ENCODE results near the gene GUCD1.

Gene GUCD1

GRCh38 chr22:24589518-24590030 is 34.6 kb upstream of the GUCD1 start:
- no peak for DNase-seq

- DNase-seq = no peak
These were observed 34.0 kb upstream of the GUCD1 start for GRCh38 chr22:24588757-24589481.

DNA sequence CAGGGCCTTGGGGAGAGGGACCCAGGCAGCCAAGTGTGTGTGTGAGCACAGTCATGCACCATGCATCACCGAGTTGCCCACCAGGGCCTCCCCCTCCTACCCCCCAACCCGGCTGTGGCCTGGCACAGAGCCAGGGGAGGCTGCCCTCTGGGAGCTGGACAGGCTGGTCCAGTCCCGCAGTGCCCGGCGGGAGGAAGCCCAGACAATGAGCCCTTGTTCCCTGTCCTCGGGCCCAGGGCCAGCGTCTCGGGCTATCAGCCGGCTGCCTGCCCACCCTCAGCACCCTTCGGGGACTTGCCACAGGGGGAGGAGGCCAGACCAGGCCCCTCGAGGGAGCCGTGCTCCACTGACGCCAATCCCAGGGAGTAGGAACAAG is 33.4 kb upstream of the GUCD1 start:
- DNase-seq = no peak

- DNase-seq = no peak
These were observed 33.0 kb upstream of the GUCD1 start for GRCh38 chr22:24587948-24588347.

DNA sequence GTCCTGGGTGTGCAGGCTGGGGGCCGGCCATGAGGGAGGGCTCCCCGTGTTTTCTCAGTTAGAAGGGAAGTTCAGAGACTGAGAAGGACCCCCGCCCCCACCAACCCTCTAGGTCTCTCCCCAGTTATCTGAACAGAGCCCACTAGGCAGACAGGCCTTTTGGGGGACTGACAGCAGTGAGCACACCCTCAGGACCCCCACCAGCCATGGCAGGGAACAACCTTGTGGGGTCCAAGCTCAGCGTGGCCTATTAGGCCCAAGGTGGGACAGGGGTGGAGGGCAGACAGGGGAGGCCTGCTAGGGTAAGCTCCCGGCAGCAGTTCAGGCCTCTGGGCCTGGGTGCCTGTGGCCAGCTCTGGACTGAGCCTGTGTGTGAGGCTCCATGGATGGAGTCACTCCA is 32.3 kb upstream of the GUCD1 start:
- DNase-seq = no peak

DNA sequence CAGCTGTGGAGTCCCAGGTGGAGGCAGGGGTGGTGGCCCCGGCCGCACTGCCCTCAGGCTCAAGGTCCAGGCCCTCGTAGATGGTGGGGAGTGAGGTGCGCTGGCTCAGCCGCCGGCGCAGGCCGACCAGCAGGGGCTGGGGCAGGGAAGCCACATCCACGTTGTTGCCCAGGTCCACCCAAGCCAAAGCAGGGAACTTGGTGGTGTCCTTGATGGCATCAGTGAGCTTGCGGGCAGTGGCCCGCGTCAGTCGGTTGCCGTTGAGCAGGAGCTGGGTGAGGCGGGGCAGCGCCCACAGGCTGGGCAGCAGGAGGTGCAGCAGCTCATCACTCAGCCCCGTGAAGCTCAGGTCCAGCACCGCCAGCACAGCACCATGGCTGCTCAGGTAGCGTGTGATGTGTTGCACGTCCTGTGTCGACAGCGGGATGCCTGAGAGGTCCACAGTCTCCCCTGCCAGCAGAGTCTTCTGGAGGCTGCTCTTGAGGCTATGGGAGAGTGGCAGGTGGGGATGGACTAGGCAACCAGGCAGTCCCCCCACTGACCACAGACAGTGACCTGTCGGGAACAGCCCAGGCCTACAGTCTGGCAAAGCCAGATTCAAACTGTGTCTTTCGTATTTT is 31.1 kb upstream of the GUCD1 start:
- no peak for DNase-seq

DNA sequence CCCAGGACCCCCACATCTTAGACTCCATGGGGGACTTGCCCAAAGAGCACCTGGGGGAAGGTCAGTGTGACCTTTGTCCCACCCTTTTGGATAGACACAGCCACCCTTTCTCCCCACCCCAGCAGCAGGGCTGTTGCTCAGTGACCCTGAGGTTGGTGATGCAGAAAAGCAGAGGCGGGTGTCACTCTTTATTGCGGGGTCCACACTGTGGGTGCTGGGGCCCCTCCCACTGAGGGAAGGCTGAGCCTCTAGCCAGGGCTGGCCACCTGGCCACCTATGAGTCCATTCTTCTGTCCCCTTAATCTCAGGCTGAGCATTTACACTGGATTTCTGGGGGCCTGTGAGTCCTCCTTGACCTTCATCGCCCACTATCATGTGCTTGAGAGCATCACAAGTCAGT is 30.5 kb upstream of the GUCD1 start:
- DNase-seq = no peak

DNA sequence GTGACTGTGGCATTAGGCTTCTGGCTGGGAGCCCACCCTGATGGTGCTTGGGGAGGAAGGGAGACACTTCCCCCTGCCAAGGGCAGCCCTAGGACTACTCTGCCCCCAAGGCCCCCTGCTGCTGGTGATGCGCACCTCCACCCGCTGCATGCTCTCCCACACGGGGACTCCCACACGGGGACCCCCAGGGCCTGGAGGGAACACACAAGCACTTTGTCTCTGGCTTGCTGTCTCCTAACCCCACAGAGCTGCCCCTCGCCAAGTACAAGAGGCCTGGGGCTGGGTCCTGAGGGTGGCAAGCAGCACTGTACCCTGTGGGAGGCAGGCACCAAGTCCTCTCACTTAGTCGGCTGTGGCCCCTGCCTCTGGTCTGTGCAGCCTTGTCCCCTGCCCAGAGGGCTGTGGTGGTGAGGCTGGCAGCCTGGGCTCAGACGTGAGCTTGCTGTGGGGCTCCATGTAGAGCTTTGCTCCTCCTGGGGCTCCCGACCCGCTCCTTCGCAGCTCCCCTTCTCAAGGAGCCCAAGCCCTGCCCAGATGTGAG is 30.0 kb upstream of the GUCD1 start:
- DNase-seq = no peak

DNA sequence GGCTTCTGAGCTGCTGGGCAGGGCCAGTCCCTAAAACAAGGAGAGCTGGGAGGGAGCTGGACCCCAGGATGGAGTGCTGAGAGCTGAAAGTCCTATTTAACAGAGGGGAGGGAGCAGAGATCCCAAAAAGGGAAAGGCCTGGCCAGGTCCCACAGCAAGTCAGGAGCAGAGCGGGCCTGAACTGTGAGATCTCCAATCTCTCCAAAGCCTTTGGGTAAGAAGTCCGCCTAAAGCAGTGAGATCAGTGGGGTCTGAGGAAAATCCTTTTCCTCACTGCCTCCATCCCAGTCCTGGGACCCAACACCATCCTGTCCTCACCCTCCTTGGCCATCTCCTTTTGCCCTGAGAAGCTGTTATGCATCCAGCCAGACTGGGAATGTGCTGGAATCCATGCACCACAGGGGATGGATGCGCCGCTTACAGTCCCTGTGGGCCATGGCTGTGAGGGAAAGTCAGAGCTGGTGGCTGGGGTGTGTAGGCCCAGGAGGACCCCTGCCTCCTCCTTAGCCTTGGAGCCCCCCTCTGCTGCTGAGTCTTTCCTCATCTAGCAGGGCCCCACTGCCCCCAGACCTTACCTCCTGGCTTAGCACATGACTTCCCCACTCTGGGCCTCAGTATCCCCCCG is 29.3 kb upstream of the GUCD1 start:
- DNase-seq = no peak

DNA sequence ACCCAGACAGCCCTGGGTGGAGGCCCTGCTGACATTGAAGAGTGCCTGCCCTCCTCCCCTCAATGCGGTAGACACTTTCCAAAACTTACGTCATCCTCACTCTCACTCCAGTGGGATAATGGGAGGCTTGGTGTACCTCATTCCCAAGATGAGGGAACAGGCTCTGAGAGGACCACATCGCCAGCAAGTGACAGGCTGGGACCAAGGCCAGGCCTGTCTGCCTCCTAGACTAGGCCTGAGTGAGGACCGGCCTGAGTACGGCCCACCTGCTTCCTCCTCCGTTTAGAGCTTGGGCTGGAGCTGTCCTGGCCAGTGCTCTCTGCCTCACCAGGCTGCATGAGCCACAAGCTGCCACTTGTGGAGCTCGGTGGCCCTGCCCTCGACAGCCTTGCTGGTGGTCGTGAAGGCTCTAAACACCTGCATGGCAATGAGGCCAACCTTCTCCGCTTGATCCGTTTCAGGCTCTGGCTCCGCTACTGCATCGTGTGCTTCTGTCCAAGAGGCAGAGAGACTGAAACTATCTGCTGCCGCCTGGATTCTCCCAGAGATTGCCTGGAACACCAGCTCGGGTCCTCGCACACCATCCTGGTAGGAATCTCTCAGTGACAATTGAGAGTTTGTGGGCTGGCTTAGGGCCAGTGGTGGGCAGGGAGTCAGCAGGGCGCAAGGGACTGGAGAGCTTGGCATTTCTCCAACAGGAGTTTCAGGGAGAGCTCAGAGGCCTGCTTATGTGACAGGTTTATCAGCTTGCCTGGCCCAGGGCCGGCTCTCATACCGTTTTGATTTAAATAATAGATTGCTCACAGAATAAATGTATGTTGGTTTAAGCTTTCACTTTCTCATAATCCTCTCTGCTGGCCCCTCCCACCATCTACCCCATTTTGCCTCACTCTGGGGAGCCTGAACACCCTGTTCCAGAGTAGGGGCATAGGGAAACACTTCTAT is 28.6 kb upstream of the GUCD1 start:
- no peak for DNase-seq

DNA sequence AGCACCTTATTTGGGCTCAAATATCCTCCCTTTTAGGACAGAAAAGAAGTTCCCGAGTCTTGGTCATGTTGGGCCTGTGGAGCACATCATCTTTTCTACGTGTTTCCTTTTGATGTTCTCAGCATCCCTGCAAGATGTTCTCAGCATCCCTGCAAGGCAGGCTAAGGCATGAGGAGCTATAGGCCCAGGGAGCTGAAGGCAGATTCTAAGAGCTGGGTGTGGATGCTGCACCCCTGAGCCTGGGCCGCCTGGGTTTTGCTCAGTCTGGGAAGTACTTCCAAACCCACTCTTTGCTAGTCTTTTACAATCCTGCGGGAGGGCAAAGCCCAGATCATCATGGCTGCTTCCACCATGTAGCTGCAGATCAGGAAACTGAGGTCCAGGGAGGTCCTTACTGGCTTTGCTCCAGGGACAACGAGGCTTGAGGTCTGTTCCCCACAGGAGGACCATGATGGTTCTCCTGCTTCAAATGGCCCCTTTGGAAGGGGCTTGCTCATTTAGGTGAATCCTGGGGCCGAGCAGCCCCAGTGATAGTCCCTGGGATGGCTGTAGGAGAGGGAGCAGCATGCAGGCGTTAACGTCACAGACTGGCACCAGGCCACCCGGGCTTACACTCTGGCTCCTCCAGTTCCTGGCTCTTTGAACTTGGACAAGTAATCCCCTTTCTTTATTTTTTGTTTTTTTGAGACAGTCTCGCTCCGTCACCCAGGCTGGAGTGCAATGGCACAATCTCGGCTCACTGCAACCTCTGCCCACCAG is 27.3 kb upstream of the GUCD1 start:
- DNase-seq = no peak

GRCh38 chr22:24580276-24580675 is 25.3 kb upstream of the GUCD1 start:
- no peak for DNase-seq

DNA sequence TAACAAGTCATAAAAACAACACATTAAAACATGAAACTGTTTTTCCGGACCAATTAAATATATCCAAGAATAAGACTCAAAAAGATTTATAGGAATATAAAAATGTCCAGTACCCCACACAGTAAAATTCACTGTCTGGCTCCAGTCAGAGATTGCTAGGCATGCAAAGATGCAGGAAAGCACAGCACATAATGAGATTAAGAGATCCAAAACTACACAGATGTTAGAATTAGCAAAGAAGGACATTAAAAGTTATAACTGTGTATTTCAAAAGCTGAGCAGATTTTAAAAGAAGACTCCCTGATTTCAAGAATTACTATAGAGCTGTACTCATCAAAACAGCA is 24.3 kb upstream of the GUCD1 start:
- DNase-seq = no peak

DNA sequence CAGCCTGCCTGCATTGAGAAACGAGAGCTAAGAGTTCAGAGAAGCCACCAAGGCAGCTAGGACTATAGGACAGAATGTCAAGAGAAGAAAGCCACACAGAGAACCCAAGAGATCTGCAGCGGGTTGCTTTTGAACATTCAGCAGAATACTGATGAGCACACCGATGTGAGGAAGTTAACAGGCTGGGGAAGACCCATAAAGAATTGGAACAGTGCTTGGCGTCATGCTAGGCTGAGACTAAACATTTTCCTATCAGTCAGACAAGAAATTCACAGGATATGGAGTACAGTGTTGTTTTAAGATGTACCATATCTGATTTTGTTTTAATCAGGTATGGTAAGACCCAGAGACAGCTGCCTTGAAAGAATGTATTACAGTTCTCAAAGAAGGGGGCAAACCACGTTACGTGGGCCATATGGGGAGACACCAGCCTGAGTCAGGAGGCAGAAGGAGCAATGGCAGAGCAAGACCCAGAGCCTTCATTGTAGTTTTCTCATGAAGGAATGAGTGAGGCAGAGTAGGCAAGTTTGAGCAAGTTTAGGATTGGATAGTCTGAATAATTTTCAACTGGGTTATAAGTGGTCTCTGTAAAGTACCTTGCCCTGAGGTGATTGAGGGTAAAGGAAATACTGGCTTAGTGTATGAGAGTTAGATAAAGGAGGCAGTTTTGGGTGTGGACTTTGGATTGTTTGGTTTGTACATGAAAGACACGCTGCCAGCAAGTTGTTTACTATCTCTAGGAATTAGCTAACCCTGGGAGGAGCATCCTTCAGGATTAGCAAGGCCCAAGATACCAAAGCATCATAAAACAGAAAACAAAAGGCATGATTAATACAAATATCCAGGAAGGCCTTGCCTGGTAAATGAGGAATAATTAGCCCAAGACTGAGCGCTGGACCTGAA is 23.7 kb upstream of the GUCD1 start:
- no peak for DNase-seq

DNA sequence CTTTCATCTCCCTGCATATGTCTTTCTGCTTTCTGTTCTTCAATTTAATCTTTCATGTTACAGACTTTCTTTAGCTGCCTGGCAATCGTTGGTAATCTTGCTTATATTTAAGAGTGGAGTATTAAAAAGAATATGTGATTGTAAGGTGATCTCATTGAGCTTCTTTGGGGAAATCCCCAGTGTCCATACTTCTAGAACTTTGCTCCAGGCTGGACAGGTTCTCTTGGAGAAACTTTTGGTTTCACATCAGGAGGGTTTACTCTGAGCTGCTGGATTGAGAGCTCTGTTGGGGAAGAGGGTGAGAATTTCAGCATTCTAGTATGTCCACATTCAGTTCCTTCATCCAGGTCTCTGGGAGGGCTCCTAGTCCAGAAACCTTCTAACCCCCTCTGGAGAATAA is 21.8 kb upstream of the GUCD1 start:
- no peak for DNase-seq

DNA sequence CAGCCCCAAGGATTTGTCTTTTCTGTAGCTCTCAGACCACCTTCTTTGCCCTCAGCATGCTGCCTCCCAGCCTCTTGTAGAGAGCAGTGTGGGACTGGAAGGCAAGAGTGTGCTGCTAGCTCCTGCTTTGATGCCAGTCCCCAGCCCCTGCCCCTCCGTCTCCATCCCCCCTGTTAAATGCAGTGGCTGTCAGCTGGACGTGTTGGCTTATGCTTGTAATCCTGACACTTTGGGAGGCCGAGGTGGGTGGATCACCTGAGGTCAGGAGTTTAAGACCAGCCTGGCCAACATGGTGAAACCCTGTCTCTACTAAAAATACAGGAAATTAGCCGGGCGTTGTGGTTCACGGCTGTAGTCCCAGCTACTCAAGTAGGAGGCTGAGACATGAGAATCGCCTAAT is 16.3 kb upstream of the GUCD1 start:
- no peak for DNase-seq

DNA sequence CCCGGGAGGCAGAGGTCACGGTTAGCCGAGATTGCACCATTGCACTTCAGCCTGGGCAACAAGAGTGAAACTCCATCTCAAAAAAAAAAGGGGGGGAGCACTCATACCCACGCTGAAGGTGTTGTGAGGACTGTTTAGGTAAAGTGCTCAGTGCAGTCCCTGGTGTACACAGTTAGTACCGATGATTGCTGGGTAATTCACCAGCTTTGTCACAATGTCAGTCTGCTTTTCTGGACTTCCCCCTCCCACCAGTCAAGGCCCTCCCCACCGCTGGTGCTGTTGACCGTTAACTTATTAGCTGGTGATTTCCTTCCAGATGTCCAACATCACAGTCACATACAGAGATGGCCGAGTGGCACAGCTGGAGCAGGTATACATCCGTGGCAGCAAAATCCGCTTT is 12.7 kb upstream of the GUCD1 start:
- DNase-seq = no peak

DNA sequence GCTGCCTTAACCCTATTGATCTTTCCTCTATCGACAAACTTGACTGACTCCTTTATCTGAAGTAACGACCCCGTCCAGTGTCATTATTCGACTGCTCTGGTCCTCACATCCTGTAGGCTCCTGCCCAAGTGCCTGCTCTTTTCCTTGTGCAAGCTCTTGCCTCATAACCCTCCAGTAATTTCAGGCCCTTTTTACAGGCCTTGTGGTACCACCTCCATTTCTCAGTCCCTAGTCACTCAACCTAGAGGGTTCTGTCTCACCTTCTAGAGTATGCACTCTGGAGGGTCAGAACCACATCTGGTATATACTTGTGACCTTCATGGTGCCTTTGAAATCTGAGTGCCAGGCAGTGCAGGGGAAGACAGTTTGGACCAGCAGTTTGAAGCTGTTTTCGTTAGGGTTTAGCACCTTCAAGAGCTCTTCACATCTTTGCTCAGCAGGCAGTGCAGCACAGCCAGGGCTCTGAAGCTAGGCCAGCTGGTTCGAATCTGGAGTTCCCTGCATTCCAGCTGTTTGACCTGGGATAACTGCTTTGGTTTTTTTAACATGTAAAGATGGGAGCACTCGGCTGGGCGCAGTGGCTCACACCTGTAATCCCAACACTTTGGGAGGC is 12.1 kb upstream of the GUCD1 start:
- no peak for DNase-seq

GRCh38 chr22:24565077-24565476 is 10.1 kb upstream of the GUCD1 start:
- DNase-seq = no peak

DNA sequence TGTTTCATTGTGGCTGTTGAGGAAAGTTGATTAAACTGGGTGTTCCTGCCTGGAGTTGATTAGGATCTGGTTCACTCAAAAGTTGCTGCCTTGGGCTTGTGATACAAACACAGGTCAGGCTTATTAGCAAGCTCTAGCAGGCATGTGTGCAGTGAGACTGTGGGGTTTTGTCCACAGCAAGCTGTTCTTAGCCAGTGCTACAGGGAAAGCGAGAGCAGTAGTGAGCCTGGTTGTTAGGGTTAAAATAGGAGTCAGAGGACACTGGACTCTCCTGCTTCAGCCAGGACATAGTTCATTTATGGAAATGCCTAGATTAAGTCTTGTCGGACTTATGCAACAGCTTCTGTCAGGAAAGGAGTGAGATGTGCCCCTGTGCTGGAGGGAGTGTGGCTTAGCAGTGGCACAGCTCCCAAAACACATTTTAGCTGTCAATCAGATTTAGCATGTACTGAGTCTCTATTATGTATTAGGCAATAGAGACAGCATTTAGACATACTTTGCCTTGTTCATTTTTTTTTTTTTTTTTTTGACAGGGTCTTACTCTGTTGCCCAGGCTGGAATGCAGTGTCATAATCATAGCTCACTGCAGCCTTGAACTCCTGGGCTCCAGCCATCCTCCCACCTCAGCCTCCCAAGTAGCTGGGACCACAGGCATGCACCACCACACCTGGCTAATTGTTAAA is 9.6 kb upstream of the GUCD1 start:
- DNase-seq = no peak
